HCT116 (cell line): ENCODE results near the gene ZBTB7C. TPM values are rescaled to one million over a fixed set of nuclear protein-coding genes. Genes with fewer than 3 reads are reported as not detected.

Experiments used
- ATAC-seq: fragments of 200-7000 bp; cut with Tn5 transposase; 2 replicates; pipeline ENCODE4 v1.9.1; 2020; ENCODE audit warnings: mild to moderate bottlenecking, moderate library complexity
- BruUV-seq: library from RNA; stranded (reverse); fragments of 400-500 nt; replicated peaks from 2 replicates; lab custom pipeline; 2021; lab: Mats Ljungman, UMichigan
- CTCF ChIA-PET: fragments of 300-600 bp; sonication (Branson Sonifier 250); formaldehyde crosslinking; loops from one replicate; lab custom pipeline; 2021; ENCODE audit warnings: antibody characterized with exemption; lab: Charles Lee
- POLR2A ChIA-PET: fragments of 300-600, 350-600 bp; sonication (Branson Sonifier 250); formaldehyde crosslinking; loops from one replicate; lab custom pipeline; 2021; ENCODE audit warnings: antibody characterized with exemption; lab: Charles Lee
- RAD21 ChIA-PET, 2 experiments: fragments of 300-600 bp; sonication (Branson Sonifier 250); formaldehyde crosslinking; loops; one replicate each; lab custom pipeline; 2023; ENCODE audit warnings: low total read pairs in 2 of 2; ENCODE audit not compliant: uncharacterized antibody in 2 of 2, unreplicated experiment in 2 of 2, low non-redundant PET in 1 of 2; lab: Charles Lee
- DNase-seq: peaks from one replicate; pipeline ENCODE4 v3.0.0-alpha.2; 2010; ENCODE audit warnings: low read depth, low spot score
- H2AFZ ChIP-seq: fragments of 200-600 bp; shearing (Covaris generic), sonication (generic); 2 replicates; pipeline ENCODE4 v1.6.1; 2017; ENCODE audit warnings: low read depth, mixed run types, mixed read lengths, antibody characterized with exemption, low read length; ENCODE audit not compliant: poor library complexity, severe bottlenecking
- H3K27ac ChIP-seq: 2 replicates; pipeline ENCODE4 v1.5.1; 2012; ENCODE audit warnings: low read depth, low read length
- H3K27me3 ChIP-seq: fragments of 200-600 bp; sonication (generic); 2 replicates; pipeline ENCODE4 v1.6.1; 2016; ENCODE audit warnings: mixed run types, low read length, mixed read lengths; ENCODE audit not compliant: insufficient read depth
- H3K36me3 ChIP-seq, 2 experiments: fragments of 200-500 bp in 1 of 2; fragments of 200-600 bp in 1 of 2; sonication (Bioruptor generic) in 1 of 2; sonication (generic) in 1 of 2; 2 replicates each; pipeline versions ENCODE4 v1.5.1 to v1.6.1; 2014 to 2016; ENCODE audit warnings: low read length in 2 of 2, inconsistent platforms in 1 of 2, mixed read lengths in 1 of 2, mixed run types in 1 of 2; ENCODE audit not compliant: insufficient read depth in 2 of 2, control insufficient read depth in 1 of 2
- H3K4me1 ChIP-seq, 2 experiments: fragments of 200-600 bp in 1 of 2; sonication (generic) in 1 of 2; 2 replicates each; pipeline versions ENCODE4 v1.5.1 to v1.6.1; 2012 to 2017; ENCODE audit warnings: low read length in 2 of 2, inconsistent platforms in 1 of 2, mild to moderate bottlenecking in 1 of 2, mixed read lengths in 1 of 2, mixed run types in 1 of 2, moderate library complexity in 1 of 2; ENCODE audit not compliant: insufficient read depth in 2 of 2, control insufficient read depth in 1 of 2
- H3K4me2 ChIP-seq: fragments of 200-600 bp; sonication (generic); 2 replicates; pipeline ENCODE4 v1.6.1; 2017; ENCODE audit warnings: mixed run types, low read length, mixed read lengths
- H3K4me3 ChIP-seq, 2 experiments: fragments of 200-600 bp in 1 of 2; sonication (generic) in 1 of 2; replicated peaks in 1 of 2; 2 replicates each; pipeline ENCODE4 v1.5.1; 2011 to 2016; ENCODE audit warnings: low read length in 2 of 2, control low read depth in 1 of 2, low read depth in 1 of 2, mild to moderate bottlenecking in 1 of 2, mixed read lengths in 1 of 2, mixed run types in 1 of 2
- H3K79me2 ChIP-seq: fragments of 200-600 bp; sonication (generic); 2 replicates; pipeline ENCODE4 v1.6.1; 2017; ENCODE audit warnings: mild to moderate bottlenecking, mixed run types, low read length, moderate library complexity, mixed read lengths; ENCODE audit not compliant: insufficient read depth
- H3K9ac ChIP-seq: fragments of 200-600 bp; sonication (generic); 2 replicates; pipeline ENCODE4 v1.6.1; 2016; ENCODE audit warnings: low read length, mixed read lengths
- H3K9me2 ChIP-seq: fragments of 200-600 bp; sonication (generic), shearing (Covaris generic); 2 replicates; pipeline ENCODE4 v1.6.1; 2017; ENCODE audit warnings: mixed run types, mild to moderate bottlenecking, moderate library complexity; ENCODE audit not compliant: insufficient read depth
- H3K9me3 ChIP-seq, 2 experiments: fragments of 200-500 bp in 1 of 2; fragments of 200-600 bp in 1 of 2; sonication (Bioruptor generic) in 1 of 2; sonication (generic) in 1 of 2; 2 replicates each; pipeline ENCODE4 v1.6.1; 2014 to 2017; ENCODE audit warnings: low read length in 2 of 2, mixed read lengths in 2 of 2, inconsistent platforms in 1 of 2, low read depth in 1 of 2, mild to moderate bottlenecking in 1 of 2, mixed run types in 1 of 2, moderate library complexity in 1 of 2; ENCODE audit not compliant: control insufficient read depth in 1 of 2, insufficient read depth in 1 of 2
- H4K20me1 ChIP-seq: fragments of 200-600 bp; sonication (generic), shearing (Covaris generic); 2 replicates; pipeline ENCODE4 v1.6.1; 2017; ENCODE audit warnings: mixed run types, mild to moderate bottlenecking, moderate library complexity; ENCODE audit not compliant: insufficient read depth
- ATF3 ChIP-seq: IDR thresholded peaks from 2 replicates; pipeline ENCODE4 v1.6.1; 2012
- CEBPB ChIP-seq: IDR thresholded peaks from 2 replicates; pipeline ENCODE4 v1.6.1; 2012; ENCODE audit warnings: low read depth
- CTCF ChIP-seq, 3 experiments: fragments of 200-600 bp in 1 of 3; sonication (generic) in 1 of 3; IDR thresholded peaks in 2 of 3; conservative IDR thresholded peaks in 1 of 3; 2 replicates each; pipeline ENCODE4 v1.5.1; 2012 to 2017; ENCODE audit warnings: low read depth in 2 of 3, low read length in 2 of 3, antibody characterized with exemption in 1 of 3, borderline replicate concordance in 1 of 3, control low read depth in 1 of 3, mild to moderate bottlenecking in 1 of 3, mixed read lengths in 1 of 3, mixed run types in 1 of 3, moderate library complexity in 1 of 3; ENCODE audit not compliant: insufficient read depth in 1 of 3
- EGR1 ChIP-seq: IDR thresholded peaks from 2 replicates; pipeline ENCODE4 v1.6.1; 2012; ENCODE audit warnings: low read depth
- ELF1 ChIP-seq: IDR thresholded peaks from 2 replicates; pipeline ENCODE4 v1.6.1; 2012; ENCODE audit warnings: low read depth, borderline replicate concordance
- EZH2 ChIP-seq: fragments of 200-600 bp; sonication (generic); IDR thresholded peaks from 2 replicates; pipeline ENCODE4 v1.6.1; 2017; ENCODE audit warnings: antibody characterized with exemption, mixed run types
- JUND ChIP-seq: IDR thresholded peaks from 2 replicates; pipeline ENCODE4 v1.6.1; 2012
- POLR2A ChIP-seq: IDR thresholded peaks from 2 replicates; pipeline ENCODE4 v1.7.0; 2011; ENCODE audit warnings: borderline replicate concordance; ENCODE audit not compliant: insufficient read depth, insufficient read length; ENCODE audit errors: extremely low read depth
- RAD21 ChIP-seq: IDR thresholded peaks from 2 replicates; pipeline ENCODE4 v1.6.1; 2012; ENCODE audit warnings: low read depth, mild to moderate bottlenecking
- SIN3A ChIP-seq: IDR thresholded peaks from 2 replicates; pipeline ENCODE4 v1.6.1; 2012; ENCODE audit warnings: low read depth
- SP1 ChIP-seq: IDR thresholded peaks from 2 replicates; pipeline ENCODE4 v1.6.1; 2012; ENCODE audit warnings: low read depth
- SRF ChIP-seq: IDR thresholded peaks from 2 replicates; pipeline ENCODE4 v1.6.1; 2012; ENCODE audit warnings: low read depth
- TCF7L2 ChIP-seq: IDR thresholded peaks from 2 replicates; pipeline ENCODE4 v1.7.0; 2011; ENCODE audit warnings: borderline replicate concordance, inconsistent platforms; ENCODE audit not compliant: insufficient read depth, insufficient read length; ENCODE audit errors: extremely low read depth
- YY1 ChIP-seq: IDR thresholded peaks from 2 replicates; pipeline ENCODE4 v1.6.1; 2011; ENCODE audit warnings: low read length, low read depth, moderate library complexity, mild to moderate bottlenecking; ENCODE audit not compliant: insufficient replicate concordance; ENCODE audit errors: extremely low read depth
- ZFX ChIP-seq: fragments of 450-650 bp; IDR thresholded peaks from 2 replicates; pipeline ENCODE4 v1.6.1; 2017
- ZNF274 ChIP-seq: fragments of 200-500 bp; sonication (Bioruptor generic); IDR thresholded peaks from 2 replicates; pipeline ENCODE4 v1.6.1; 2014; ENCODE audit warnings: mild to moderate bottlenecking, low read depth, low read length, inconsistent platforms
- intact Hi-C: fragments of 100-400 bp; cut with micrococcal nuclease; formaldehyde crosslinking; loops from 2 replicates; pipeline ENCODE4 v1.10.0; 2022
- total RNA-seq: library from RNA; stranded (reverse); gene quantifications from one replicate; pipeline ENCODE4 v1.2.1, GENCODE V29; 2021; ENCODE audit not compliant: unreplicated experiment
- TF ChIP-seq, protein P1 (sequence below): IDR thresholded peaks from 2 replicates; pipeline ENCODE4 v1.6.1; 2012; ENCODE audit warnings: low read depth

The ZBTB7C gene
- total RNA-seq, 1 experiment from 2014 or later: 0.37 TPM

GRCh38 chr18:48181857-48182256 is 227.3 kb downstream of the ZBTB7C start:
- Histone ChIP-seq H3K4me2 (no peak overlapping the region), H3K27ac (no peak overlapping the region), H4K20me1 (no peaks in the 10 kb centered on the region), H2AFZ (no peak overlapping the region), H3K27me3 (peaks cover 52% of the 10 kb centered on the region), H3K79me2 (no peaks in the 10 kb centered on the region), H3K9me3 (no peaks in the 10 kb centered on the region), H3K9me2 (no peaks in the 10 kb centered on the region), H3K4me3 (no peak overlapping the region), H3K4me1 (no peaks in the 10 kb centered on the region), H3K36me3 (no peaks in the 10 kb centered on the region), H3K9ac (no peak overlapping the region)
- BruUV-seq: no TSS peak
- POLR2A ChIA-PET: no interaction called here
- intact Hi-C loops: no loop called here
- ATAC-seq (no peak), DNase-seq (no peak)
- CTCF ChIA-PET: no interaction called here
- TF ChIP-seq ELF1 (no peak), RAD21 (no peak; the same call in 1 of the 2 replicates), EZH2 (no peak), ZNF274 (no peak), CTCF (IDR thresholded peaks at IDR 0.05 in 2 of 3, conservative IDR thresholded peaks at IDR 0.05 in 1 of 3; ENCODE audit: borderline replicate concordance in 1 of 3, insufficient read depth in 1 of 3, low read depth in 2 of 3, low read length in 2 of 3) (no peak), YY1 (no peak), EGR1 (no peak), SRF (no peak), CEBPB (no peak), SP1 (no peak), TCF7L2 (no peak), ZFX (no peak), SIN3A (no peak), ATF3 (no peak), JUND (no peak), POLR2A (no peak)
- TF ChIP-seq, protein P1, sequence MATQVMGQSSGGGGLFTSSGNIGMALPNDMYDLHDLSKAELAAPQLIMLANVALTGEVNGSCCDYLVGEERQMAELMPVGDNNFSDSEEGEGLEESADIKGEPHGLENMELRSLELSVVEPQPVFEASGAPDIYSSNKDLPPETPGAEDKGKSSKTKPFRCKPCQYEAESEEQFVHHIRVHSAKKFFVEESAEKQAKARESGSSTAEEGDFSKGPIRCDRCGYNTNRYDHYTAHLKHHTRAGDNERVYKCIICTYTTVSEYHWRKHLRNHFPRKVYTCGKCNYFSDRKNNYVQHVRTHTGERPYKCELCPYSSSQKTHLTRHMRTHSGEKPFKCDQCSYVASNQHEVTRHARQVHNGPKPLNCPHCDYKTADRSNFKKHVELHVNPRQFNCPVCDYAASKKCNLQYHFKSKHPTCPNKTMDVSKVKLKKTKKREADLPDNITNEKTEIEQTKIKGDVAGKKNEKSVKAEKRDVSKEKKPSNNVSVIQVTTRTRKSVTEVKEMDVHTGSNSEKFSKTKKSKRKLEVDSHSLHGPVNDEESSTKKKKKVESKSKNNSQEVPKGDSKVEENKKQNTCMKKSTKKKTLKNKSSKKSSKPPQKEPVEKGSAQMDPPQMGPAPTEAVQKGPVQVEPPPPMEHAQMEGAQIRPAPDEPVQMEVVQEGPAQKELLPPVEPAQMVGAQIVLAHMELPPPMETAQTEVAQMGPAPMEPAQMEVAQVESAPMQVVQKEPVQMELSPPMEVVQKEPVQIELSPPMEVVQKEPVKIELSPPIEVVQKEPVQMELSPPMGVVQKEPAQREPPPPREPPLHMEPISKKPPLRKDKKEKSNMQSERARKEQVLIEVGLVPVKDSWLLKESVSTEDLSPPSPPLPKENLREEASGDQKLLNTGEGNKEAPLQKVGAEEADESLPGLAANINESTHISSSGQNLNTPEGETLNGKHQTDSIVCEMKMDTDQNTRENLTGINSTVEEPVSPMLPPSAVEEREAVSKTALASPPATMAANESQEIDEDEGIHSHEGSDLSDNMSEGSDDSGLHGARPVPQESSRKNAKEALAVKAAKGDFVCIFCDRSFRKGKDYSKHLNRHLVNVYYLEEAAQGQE: no peak
- RAD21 ChIA-PET: no interaction called here
